ENCODE data around the gene NAA10. TPM values are rescaled to one million over a fixed set of nuclear protein-coding genes. Genes with fewer than 3 reads are reported as not detected.
A peak's percentile ranks its signal among the peaks of the same experiment; 100 is the strongest.
"Not testable (repeated sequence)": the region's sequence is repeated elsewhere in the genome, so short reads cannot be mapped to it uniquely, and the experiment has no call there.

NAA10 gene
- polyA plus RNA-seq: 91.4 TPM

- Mint-ChIP-seq H3K4me1 (peaks cover 8 to 20% (median 14%) of the 10 kb centered on the region in 3 donors), H3K36me3 (peaks cover 3% of the 10 kb centered on the region), H3K4me3 (peak within 1 kb of the TSS; percentile 87 to 94 (median 91)), H3K27ac (peak within 1 kb of the TSS; percentile 80 to 93 (median 82)), H3K9me3 (no peaks in the 10 kb centered on the region), H3K27me3 (no peaks in the 10 kb centered on the region)
Measured at GRCh38 chrX:153934762-153935325, at the start of gene NAA10. TSS of gene NAA10 (minus strand) at chrX:153935037. CDS start at chrX:153934904, 133 bp downstream.

- Mint-ChIP-seq H3K9me3 (no peaks in the 10 kb centered on the region), H3K27me3 (peaks cover 11% of the 10 kb centered on the region), H3K36me3 (peaks cover 2% of the 10 kb centered on the region), H3K27ac (peak overlapping the region; percentile 71 to 88 (median 84)), H3K4me3 (peak overlapping the region in 2 of 4 donors; percentile 17 to 82), H3K4me1 (peaks cover 24 to 31% (median 26%) of the 10 kb centered on the region in 3 donors)
Measured at GRCh38 chrX:153983321-153983801, 48.5 kb upstream of the NAA10 start.

GRCh38 chrX:153981771-153982533, 47.1 kb upstream of the NAA10 start:
- peak overlapping the region; percentile 1 to 84 (median 68) for H3K4me3 Mint-ChIP-seq
- H3K4me1 Mint-ChIP-seq: peaks cover 22 to 31% (median 26%) of the 10 kb centered on the region in 3 donors
- H3K27ac Mint-ChIP-seq: peak overlapping the region; percentile 86 to 89 (median 88)
- H3K9me3 Mint-ChIP-seq: no peaks in the 10 kb centered on the region
- peaks cover 9% of the 10 kb centered on the region for H3K27me3 Mint-ChIP-seq
- H3K36me3 Mint-ChIP-seq: peaks cover 2% of the 10 kb centered on the region

GRCh38 chrX:153981231-153981630, 46.4 kb upstream of the NAA10 start:
- peak overlapping the region; percentile 86 to 89 (median 88) for H3K27ac Mint-ChIP-seq
- H3K4me3 Mint-ChIP-seq: peak overlapping the region; percentile 1 to 84 (median 68)
- peaks cover 2% of the 10 kb centered on the region for H3K36me3 Mint-ChIP-seq
- peaks cover 9% of the 10 kb centered on the region for H3K27me3 Mint-ChIP-seq
- peaks cover 22 to 31% (median 27%) of the 10 kb centered on the region in 3 donors for H3K4me1 Mint-ChIP-seq
- H3K9me3 Mint-ChIP-seq: no peaks in the 10 kb centered on the region

- not testable (repeated sequence) for H3K27me3 Mint-ChIP-seq, H3K9me3 Mint-ChIP-seq, H3K36me3 Mint-ChIP-seq
- Mint-ChIP-seq H3K4me1 (peaks cover 24 to 31% (median 27%) of the 10 kb centered on the region in 3 donors), H3K4me3 (peak overlapping the region; percentile 64 to 85 (median 74)), H3K27ac (peak overlapping the region; percentile 86 to 89 (median 88))
Measured at GRCh38 chrX:153980394-153980793, 45.6 kb upstream of the NAA10 start.

GRCh38 chrX:153974726-153975286, 40.0 kb upstream of the NAA10 start:
- peaks cover 3% of the 10 kb centered on the region for H3K36me3 Mint-ChIP-seq
- peak overlapping the region in 3 of 4 donors; percentile 51 to 93 (median 72) for H3K4me3 Mint-ChIP-seq
- peak overlapping the region; percentile 83 to 95 (median 88) for H3K27ac Mint-ChIP-seq
- no peaks in the 10 kb centered on the region for H3K27me3 Mint-ChIP-seq
- H3K4me1 Mint-ChIP-seq: peaks cover 0 to 20% (median 8%) of the 10 kb centered on the region in 3 donors
- no peaks in the 10 kb centered on the region for H3K9me3 Mint-ChIP-seq

GRCh38 chrX:153974003-153974725, 39.3 kb upstream of the NAA10 start:
- no peaks in the 10 kb centered on the region for H3K9me3 Mint-ChIP-seq
- H3K4me3 Mint-ChIP-seq: peak overlapping the region; percentile 13 to 93 (median 48)
- H3K4me1 Mint-ChIP-seq: peaks cover 5 to 23% (median 12%) of the 10 kb centered on the region in 3 donors
- peak overlapping the region; percentile 83 to 98 (median 95) for H3K27ac Mint-ChIP-seq
- H3K27me3 Mint-ChIP-seq: no peaks in the 10 kb centered on the region
- H3K36me3 Mint-ChIP-seq: peaks cover 3% of the 10 kb centered on the region

GRCh38 chrX:153973127-153974002, 38.5 kb upstream of the NAA10 start:
- Mint-ChIP-seq H3K4me3 (peak overlapping the region; percentile 82 to 98 (median 92)), H3K4me1 (peaks cover 7 to 23% (median 12%) of the 10 kb centered on the region in 3 donors), H3K9me3 (no peaks in the 10 kb centered on the region), H3K27ac (peak overlapping the region; percentile 88 to 98 (median 95)), H3K27me3 (no peaks in the 10 kb centered on the region), H3K36me3 (peaks cover 3% of the 10 kb centered on the region)

GRCh38 chrX:153972368-153973126, 37.7 kb upstream of the NAA10 start, which contains the start of gene TMEM187:
TSS of gene TMEM187 (plus strand) at chrX:153972754. CDS start at chrX:153982063, 9,309 bp downstream.
- H3K36me3 Mint-ChIP-seq: peaks cover 3% of the 10 kb centered on the region

GRCh38 chrX:153971450-153972367, 36.9 kb upstream of the NAA10 start, which contains the start of gene HCFC1:
TSS of gene HCFC1 (minus strand) at chrX:153971818. CDS start at chrX:153970840, 978 bp downstream.
- H3K27ac Mint-ChIP-seq: peak within 1 kb of the TSS; percentile 95 to 100 (median 99)
- H3K9me3 Mint-ChIP-seq: no peaks in the 10 kb centered on the region
- H3K27me3 Mint-ChIP-seq: no peaks in the 10 kb centered on the region
- peaks cover 16 to 34% (median 22%) of the 10 kb centered on the region in 3 donors for H3K4me1 Mint-ChIP-seq
- peaks cover 3% of the 10 kb centered on the region for H3K36me3 Mint-ChIP-seq
- H3K4me3 Mint-ChIP-seq: peak within 1 kb of the TSS; percentile 93 to 100 (median 100)

More at GRCh38 chrX:153972368-153973126, 37.7 kb upstream of the NAA10 start, which contains the start of gene TMEM187:
- H3K27me3 Mint-ChIP-seq: no peaks in the 10 kb centered on the region
- H3K27ac Mint-ChIP-seq: peak within 1 kb of the TSS; percentile 95 to 100 (median 99)
- H3K4me3 Mint-ChIP-seq: peak within 1 kb of the TSS; percentile 93 to 100 (median 100)
- H3K9me3 Mint-ChIP-seq: no peaks in the 10 kb centered on the region
- peaks cover 15 to 30% (median 20%) of the 10 kb centered on the region in 3 donors for H3K4me1 Mint-ChIP-seq

- no peaks in the 10 kb centered on the region for H3K9me3 Mint-ChIP-seq
- H3K4me3 Mint-ChIP-seq: peak overlapping the region; percentile 93 to 100 (median 100)
- H3K27ac Mint-ChIP-seq: peak overlapping the region; percentile 95 to 100 (median 99)
- H3K4me1 Mint-ChIP-seq: peaks cover 16 to 38% (median 27%) of the 10 kb centered on the region in 3 donors
- no peaks in the 10 kb centered on the region for H3K27me3 Mint-ChIP-seq
- peaks cover 3% of the 10 kb centered on the region for H3K36me3 Mint-ChIP-seq
Measured at GRCh38 chrX:153971124-153971449, 36.2 kb upstream of the NAA10 start.
